ENCODE data around the gene XIAP. TPM values are rescaled to one million over a fixed set of nuclear protein-coding genes. Genes with fewer than 3 reads are reported as not detected.
A peak's percentile ranks its signal among the peaks of the same experiment; 100 is the strongest.

Gene XIAP
- total and polyA plus RNA-seq, 9 of the 15 experiments (the other 6 are each of a cell fraction or from before 2014, with no cell fraction given) = 5.7 to 40.5 (median 19.8) TPM

- Histone ChIP-seq H3K79me2 (ENCODE audit: control insufficient read depth, insufficient read depth, low read length) (peaks cover 86% of the 10 kb centered on the region), H3K27ac (ENCODE audit: extremely low read depth, low read depth, low read length) (peak overlapping the region; percentile 99), H3K9ac (ENCODE audit: insufficient read depth in 1 of 2, low read depth in 2 of 2, low read length in 2 of 2) (peak overlapping the region; percentile 83 to 96; a peak in 3 of 4 replicates), H3K4me3 (peak overlapping the region; percentile 95), H3K9me3 (replicated peaks; ENCODE audit: control insufficient read depth, insufficient read depth, low read depth, low read length) (no peaks in the 10 kb centered on the region), H3K36me3 (ENCODE audit: control insufficient read depth, insufficient read depth, low read length) (peaks cover 7% of the 10 kb centered on the region; the same call in 1 of the 3 replicates), H3K27me3 (ENCODE audit: control insufficient read depth in 2 of 2, insufficient read depth in 2 of 2, low read length in 2 of 2) (no peaks in the 10 kb centered on the region), H3K4me2 (ENCODE audit: insufficient read depth, low read length) (peak overlapping the region; percentile 91), H3K9me1 (ENCODE audit: control insufficient read depth, insufficient read depth, low read length) (no peaks in the 10 kb centered on the region), H4K20me1 (replicated peaks; ENCODE audit: control insufficient read depth, insufficient read depth, low read length) (no peaks in the 10 kb centered on the region; the same call in 1 of the 2 replicates), H3K4me1 (replicated peaks in 1 of 2; ENCODE audit: control insufficient read depth in 2 of 2, insufficient read depth in 2 of 2, low read length in 2 of 2) (peaks cover 4 to 5% of the 10 kb centered on the region in 2 experiments; a peak in 3 of 5 replicates), H2AFZ (ENCODE audit: low read depth, low read length) (peak overlapping the region; percentile 54; the same call in 1 of the 2 replicates)
- intact Hi-C loops (cut with micrococcal nuclease) (loop anchor here (1.0 to 5.0 kb wide), 4 partner anchors 13 to 384 kb away; partner anchors contain the start of gene SH2D1A), in situ Hi-C loops (cut with MboI) (no loop called here)
- no TSS peak for BruUV-seq (replicated peaks)
- POLR2A ChIA-PET = interaction anchor here (0.6 to 1.7 kb wide), 6 partner anchors 9 to 130 kb away, joined by 3 to 14 read pairs (median 4); no protein-coding TSS in a partner anchor
- CTCF ChIA-PET (ENCODE audit: low intra/inter-chr PET ratio) = no interaction called here
- DNase-seq (ENCODE audit: extremely low read depth in 1 of 4, low spot score in 3 of 4) (peak; percentile 55 to 95 (median 71)), ATAC-seq (peak; percentile 78), FAIRE-seq (peak; percentile 96)
- 2% methylated on average over 21 of the region's 22 CpGs for whole genome bisulfite sequencing (ENCODE audit: insufficient coverage, low coverage, missing lambda C conversion rate)
- TF ChIP-seq HDAC1 (IDR thresholded peaks at IDR 0.05) (peak in 1 of 2 experiments; percentile 32; a peak in 1 of 4 replicates), ZBTB17 (CRISPR knock-in tag; IDR thresholded peaks at IDR 0.05) (0 out of 2 replicates have a peak, but pooled peaks have one; percentile 29), TFAP4 (CRISPR knock-in tag; IDR thresholded peaks at IDR 0.05; ENCODE audit: borderline replicate concordance) (peak; percentile 45; the same call in 1 of the 2 replicates), SMAD1 (IDR thresholded peaks at IDR 0.05; ENCODE audit: low read depth, low read length, partially characterized antibody) (peak; percentile 61), GTF2F1 (IDR thresholded peaks at IDR 0.05; ENCODE audit: low read depth, low read length) (peak; percentile 77; the same call in 1 of the 2 replicates), E2F8 (IDR thresholded peaks at IDR 0.05; ENCODE audit: low read depth, partially characterized antibody) (no peak), POLR2H (tag; IDR thresholded peaks at IDR 0.05; ENCODE audit: low read depth) (peak; percentile 83), SRSF1 (IDR thresholded peaks at IDR 0.05; ENCODE audit: low read depth, low read length) (no peak), EP400 (IDR thresholded peaks at IDR 0.05) (peak; percentile 58), ZNF197 (CRISPR knock-in tag; IDR thresholded peaks at IDR 0.05; ENCODE audit: low read depth) (no peak)
Measured at GRCh38 chrX:123962794-123963373, 103.0 kb downstream of the XIAP start.
